ENCODE measurements around the gene PTGDR2. TPM values are rescaled to one million over a fixed set of nuclear protein-coding genes. Genes with fewer than 3 reads are reported as not detected.
"Not testable (repeated sequence)": the region's sequence is repeated elsewhere in the genome, so short reads cannot be mapped to it uniquely, and the experiment has no call there.

The PTGDR2 gene
- total RNA-seq, 1 donor from 2014 or later, result 32.7 TPM

GRCh38 chr11:60844045-60844869 lies 11.5 kb downstream of the PTGDR2 start:
- intact Hi-C loops (cut with micrococcal nuclease), result no loop called here

DNA sequence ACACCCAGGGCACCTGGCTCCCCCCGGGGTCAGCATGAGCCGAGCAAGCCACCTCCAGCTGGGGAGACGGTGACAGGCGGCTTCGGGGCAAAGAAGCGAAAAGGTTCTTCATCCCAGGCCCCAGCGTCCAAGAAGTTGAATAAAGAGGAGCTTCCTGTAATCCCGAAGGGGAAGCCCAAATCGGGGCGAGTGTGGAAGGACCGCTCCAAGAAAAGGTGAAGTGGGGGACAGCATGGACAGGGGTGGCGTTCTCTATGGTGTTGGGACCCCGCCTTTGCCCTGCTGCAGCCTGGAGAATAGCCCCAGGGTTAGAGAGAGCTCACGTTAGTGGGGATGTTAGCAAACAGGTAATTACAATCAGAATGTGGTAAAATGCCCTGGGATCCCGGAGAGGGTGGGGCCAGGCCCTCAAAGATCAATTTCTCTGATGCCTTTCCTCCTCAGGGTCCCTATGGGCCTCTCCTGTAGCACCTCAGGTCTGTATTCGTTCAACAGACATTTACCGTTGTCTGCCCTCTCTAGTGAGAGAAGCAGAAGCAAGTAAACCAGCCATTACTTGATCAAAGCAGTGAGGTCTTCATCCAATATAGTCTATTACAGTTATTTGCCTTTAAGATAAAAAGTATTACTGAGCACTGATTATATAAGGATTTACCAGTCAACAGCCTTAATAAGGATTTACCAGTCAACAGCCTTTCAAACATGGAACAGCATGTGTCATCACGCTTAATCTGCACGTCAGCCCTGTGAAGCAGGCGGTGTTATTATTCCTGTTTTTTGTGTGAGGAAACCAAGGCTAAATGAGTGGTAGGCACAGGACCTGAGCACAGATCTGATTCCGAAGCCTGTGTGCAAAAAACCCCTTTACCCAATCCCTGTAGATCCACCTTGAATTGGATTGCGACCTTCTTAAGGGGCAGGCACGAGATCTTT lies 12.8 kb downstream of the PTGDR2 start:
- intact Hi-C loops (cut with micrococcal nuclease), result loop anchor here (1.0 to 2.0 kb wide), 3 partner anchors 16 to 72 kb away; partner anchors contain the start of genes PRPF19 and TMEM109

- intact Hi-C loops (cut with micrococcal nuclease), result loop anchor here (1.0 to 2.0 kb wide), 3 partner anchors 17 to 73 kb away; partner anchors contain the start of genes PRPF19 and TMEM109
Observed at GRCh38 chr11:60841797-60842667, 13.7 kb downstream of the PTGDR2 start, which contains the start of gene CCDC86. CCDC86 (plus strand) TSS chr11:60842113; CDS start chr11:60842125, 12 bp downstream.

- intact Hi-C loops (cut with micrococcal nuclease), result no loop called here
Observed at GRCh38 chr11:60840470-60841430, 15.0 kb downstream of the PTGDR2 start.

GRCh38 chr11:60838132-60838531 lies 17.6 kb downstream of the PTGDR2 start:
- intact Hi-C loops (cut with micrococcal nuclease), result loop anchor here (10.0 kb wide), 1 partner anchor 347 kb away; no protein-coding TSS in a partner anchor

DNA sequence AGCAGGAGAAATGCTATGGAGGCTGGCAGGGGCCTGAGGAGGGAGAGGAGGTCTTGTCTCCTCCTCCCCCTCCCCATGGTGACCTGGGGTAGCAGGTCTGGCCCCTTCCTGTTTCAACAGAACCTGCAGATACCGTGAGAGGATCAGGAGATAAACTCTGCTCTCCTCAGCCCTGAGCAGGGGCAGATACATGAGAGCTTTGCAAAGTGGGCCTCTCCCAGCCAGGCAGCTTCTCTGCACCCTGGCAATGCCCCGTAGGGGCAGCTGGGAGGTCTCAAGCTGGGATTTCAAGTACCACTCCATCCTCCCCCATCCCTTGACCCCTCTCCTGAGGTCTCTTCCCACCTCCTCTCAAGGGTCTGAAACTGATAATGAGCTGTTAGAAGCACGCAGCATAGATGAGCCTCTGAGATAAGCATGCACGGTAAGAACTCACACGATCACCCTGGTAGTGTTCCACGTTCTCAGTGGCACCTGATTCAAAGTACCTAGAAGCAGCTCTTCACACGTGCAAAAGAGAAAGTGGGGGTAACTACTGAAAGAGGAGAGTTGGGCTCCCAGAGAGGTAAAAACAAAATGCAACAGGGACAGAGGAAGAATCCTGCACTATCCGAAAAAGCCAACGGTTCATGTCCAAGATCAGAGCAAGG lies 18.8 kb downstream of the PTGDR2 start:
- intact Hi-C loops (cut with micrococcal nuclease), result loop anchor here (10.0 kb wide), 1 partner anchor 348 kb away; no protein-coding TSS in a partner anchor

GRCh38 chr11:60835534-60835846 lies 20.3 kb downstream of the PTGDR2 start:
- intact Hi-C loops (cut with micrococcal nuclease), result loop anchor here (10.0 kb wide), 1 partner anchor 349 kb away; no protein-coding TSS in a partner anchor

GRCh38 chr11:60834742-60835533 lies 20.8 kb downstream of the PTGDR2 start:
- intact Hi-C loops (cut with micrococcal nuclease), result loop anchor here (5.0 to 10.0 kb wide), 2 partner anchors 37 to 350 kb away; no protein-coding TSS in a partner anchor

- intact Hi-C loops (cut with micrococcal nuclease), result loop anchor here (1.0 to 10.0 kb wide), 5 partner anchors 41 to 353 kb away; no protein-coding TSS in a partner anchor
Observed at GRCh38 chr11:60831501-60832079, 24.2 kb downstream of the PTGDR2 start.

DNA sequence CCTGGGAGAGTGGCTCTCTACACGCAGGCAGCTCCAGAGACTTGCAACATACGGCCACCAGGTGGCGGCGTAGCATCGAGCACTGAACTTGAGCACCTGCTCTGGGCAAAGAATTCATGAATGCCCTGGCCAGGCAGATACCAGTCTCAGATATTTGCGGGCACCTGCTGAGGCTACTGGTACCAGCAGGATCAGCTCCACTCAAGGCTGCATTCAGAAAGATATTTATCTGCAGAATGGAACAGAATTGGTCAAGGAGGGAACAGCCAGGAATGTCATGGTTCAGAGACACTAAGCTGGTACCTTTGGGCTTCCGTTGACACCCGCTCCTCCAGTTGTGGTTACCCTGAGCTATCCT lies 24.6 kb downstream of the PTGDR2 start:
- intact Hi-C loops (cut with micrococcal nuclease), result loop anchor here (1.0 to 10.0 kb wide), 5 partner anchors 41 to 354 kb away; no protein-coding TSS in a partner anchor

- intact Hi-C loops (cut with micrococcal nuclease), result loop anchor here (1.0 to 10.0 kb wide), 5 partner anchors 42 to 354 kb away; no protein-coding TSS in a partner anchor
Observed at GRCh38 chr11:60830478-60831142, 25.1 kb downstream of the PTGDR2 start.

DNA sequence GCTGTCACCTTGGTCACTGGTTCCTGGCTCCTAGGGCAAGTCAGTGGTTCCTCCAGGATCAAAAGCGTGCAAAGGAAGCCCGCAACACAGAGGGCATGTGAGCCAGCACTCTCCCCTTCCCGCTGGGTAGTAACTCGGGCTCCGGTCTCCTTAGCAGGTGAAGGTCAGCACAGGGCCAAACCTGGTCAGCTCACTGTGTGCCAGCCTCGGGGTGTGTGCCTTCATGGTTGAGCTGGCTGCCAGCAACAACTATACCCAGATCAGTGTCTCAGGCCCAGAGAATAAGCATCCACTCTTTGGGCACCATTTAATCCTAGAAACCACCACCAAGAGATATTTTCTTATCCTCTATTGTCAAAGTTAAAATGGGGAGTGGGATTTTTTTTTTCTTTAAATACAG lies 30.0 kb downstream of the PTGDR2 start:
- intact Hi-C loops (cut with micrococcal nuclease), result no loop called here

- intact Hi-C loops (cut with micrococcal nuclease), result no loop called here
Observed at GRCh38 chr11:60825118-60825517, 30.6 kb downstream of the PTGDR2 start.

GRCh38 chr11:60823745-60824306 lies 31.9 kb downstream of the PTGDR2 start:
- intact Hi-C loops (cut with micrococcal nuclease), result not testable (repeated sequence)

DNA sequence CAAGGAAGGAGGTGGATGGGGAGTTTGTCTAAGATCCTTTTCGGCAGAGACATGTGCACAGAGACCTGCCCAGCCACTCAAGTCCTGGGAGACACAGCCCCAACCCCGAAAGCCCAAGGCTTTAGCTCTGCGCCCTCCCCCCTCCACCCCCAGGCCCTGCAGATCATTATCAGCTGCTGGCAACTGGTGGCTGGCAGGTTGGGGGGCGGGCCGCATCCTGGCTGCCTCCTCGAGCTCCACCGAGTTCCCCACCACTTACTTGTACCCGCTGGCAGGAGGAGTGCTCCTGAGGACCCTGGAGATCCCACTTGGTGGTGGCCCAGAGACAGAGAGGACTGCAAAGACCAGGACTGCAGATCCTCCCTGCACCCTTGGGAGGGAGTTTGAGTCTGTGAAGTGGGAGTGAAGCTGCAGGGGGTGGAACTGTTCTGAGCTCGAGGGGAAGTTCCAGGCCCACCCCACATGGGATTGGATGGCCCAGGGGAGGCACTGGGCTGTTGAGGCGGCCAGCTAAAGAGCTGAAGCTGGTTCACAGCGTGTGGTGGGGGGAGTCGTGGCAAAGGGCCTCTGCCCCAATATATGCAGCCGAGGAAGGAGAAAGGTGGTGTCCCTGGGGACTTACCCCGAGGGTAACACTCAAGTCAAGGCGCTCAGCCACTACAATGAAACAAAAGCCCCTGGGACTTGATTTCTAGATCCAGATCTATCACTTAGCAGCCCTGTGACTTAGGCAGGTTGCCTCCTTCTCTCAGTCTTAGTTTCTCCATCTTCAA lies 33.7 kb downstream of the PTGDR2 start:
- intact Hi-C loops (cut with micrococcal nuclease), result no loop called here

DNA sequence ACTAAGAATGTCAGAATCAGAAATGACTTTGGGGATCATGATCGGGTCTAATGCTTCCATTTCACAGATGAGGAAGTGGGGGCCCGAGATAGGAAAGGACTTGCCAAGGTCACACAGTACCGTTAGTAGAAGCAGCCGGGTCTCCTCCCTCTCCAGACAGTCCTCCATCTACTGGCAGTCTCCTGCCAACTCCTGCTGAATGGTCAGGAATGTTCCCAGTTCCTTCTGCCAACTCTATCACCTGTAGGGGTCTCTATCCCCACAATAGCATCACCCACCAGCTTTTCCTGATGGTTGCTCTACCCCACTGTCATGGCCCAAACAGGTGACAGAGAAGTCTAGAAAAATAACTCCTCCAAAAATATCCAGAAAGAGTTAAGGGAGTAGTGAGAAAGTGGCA lies 37.7 kb downstream of the PTGDR2 start:
- intact Hi-C loops (cut with micrococcal nuclease), result no loop called here

All from T-helper 2 cell treated with Interferon-gamma antibody and Interleukin-4, amounts not matched to agents 100 ng/mL and 5 ng/mL, for 36 hours (primary cell).